ENCODE results near the gene VPS35L.

VPS35L gene

DNA sequence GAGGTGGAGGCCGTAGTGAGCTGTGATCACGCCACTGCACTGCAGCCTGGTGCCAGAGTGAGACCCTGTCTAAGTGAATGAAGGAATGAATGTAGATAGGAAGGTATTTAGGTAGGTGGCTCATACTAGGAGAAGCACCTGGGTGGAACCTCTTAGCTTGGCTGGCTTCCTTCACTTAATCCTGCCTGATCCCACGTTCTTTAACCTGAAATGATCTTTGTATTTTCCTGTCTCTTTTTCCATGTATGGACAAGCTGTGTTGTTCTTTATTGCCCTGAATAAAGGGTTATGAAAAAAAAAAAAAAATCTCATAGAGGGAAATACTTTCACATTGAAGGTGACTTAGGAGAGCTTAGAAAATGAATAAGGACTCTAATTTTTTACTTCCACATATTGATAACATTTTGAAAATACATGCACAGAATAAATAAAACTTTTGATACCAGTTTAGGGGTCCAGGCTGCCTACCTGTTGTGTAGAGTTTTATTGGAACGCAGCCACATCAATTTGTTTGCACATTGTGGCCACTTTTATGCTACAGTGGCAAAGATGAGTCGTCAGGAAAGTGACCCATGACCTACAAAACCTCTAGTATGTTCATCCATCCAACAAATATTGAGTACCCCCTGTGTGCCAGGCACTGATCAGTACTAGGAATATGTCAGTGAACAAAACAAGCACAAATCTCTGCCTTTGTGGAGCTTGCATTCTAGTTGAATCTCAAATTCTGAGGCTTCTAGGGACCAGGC, 44.6 kb downstream of the VPS35L start:
- DNase-seq: no peak

DNA sequence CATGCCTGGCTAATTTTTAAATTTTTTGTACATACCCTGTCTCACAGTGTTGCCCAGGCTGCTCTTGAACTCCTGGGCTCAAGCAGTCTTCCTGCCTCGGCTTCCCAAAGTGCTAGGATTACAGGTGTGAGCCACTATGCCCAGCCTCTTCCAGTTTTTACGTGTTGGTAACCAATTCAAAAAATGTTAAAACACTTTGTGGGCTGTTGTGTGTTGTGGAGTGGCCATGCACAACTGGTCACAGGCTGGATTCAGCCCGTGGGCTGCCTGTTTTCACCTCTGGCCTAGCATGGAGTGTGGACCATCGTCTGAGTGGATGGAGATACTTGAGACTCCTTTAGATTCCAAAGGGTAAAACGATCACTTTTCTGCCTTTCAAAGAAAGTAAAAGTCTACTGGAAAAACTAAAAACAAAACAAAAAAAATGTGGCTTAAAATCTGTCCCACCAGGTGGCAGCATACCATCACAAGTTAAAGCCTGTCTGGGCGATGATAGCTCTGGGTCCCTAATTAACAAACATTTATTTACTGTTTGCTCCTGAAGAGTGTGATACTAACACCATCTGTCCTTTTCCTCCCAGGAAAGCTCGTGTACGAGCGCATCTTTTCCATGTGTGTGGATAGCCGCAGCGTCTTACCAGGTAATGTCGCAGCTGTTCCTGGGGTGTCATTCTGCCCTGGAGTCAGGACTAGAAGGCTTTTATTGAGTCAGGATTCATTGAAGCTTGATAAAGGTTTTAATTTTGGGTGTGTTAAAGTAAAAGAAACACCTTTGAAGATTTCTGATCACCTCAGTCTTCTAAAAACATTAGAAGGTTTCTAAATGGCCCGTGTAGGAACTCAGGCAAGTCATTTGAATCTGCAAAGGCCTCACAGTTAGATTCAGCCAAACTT, 45.8 kb downstream of the VPS35L start:
- DNase-seq: no peak

DNA sequence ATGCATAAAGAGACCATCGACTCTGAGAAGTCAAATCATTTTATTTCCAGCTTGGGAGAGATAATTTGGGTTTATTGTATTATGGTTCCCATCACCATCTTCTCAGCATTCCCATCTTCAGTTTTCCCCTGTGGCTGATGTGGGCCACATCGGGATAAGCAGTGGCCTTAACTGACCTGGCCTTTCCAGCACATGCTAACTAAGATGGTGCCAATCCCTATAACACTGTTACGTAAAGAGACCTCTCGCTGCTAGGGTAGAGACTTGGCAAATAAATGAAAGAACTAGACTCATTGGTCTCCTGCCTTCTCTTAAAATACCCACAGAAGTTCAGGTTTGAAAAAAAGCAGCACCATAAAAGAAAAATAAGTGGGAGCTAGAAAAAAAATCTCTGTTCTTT, 49.4 kb downstream of the VPS35L start:
- DNase-seq: no peak

DNA sequence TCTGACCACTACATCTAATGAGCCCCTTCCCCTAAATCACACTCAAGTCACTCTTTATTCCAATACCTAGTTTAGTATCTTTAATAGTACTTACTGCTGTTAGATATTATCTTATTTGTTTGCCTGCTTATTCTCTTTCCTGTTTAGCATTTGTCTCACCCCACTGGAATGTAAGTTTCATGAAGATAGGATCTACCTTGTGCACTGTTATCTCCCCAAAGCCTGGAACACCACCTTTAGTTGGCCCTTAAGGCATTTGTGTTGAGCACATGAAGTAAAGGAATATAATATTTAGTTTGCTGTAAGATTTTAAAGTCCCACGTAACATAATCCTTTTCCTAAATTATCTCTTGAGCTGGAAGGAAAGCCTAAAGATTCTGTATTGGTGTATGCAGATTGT, 50.2 kb downstream of the VPS35L start:
- DNase-seq: no peak

DNA sequence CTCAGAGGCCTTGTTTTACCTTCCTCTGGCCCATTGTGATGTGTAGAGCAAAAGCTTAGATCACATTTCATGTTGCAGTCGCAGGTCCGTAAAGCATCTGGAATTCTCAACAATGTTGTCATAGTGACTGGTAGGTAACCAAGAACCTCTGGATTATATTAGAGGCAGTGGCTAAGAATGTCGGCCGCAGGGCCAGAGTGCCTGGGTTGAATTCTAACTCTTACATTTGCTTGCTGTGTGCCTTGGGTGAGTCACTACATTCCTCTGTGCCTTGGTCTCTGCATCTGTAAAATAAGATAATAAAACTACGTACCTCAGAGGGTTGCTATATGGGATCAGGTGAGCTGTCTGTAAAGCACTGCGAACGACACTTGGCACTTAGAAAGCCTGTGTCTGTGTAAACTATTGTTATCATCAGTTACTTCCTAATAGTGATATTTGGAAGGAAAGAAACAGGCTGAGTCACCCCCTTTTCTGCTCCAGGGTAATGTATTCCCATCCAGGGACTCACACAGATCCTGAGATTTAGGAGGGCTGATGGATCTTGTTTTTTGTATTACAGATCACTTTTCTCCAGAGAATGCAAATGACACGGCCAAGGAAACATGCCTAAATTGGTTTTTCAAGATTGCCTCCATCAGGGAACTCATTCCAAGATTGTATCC, 52.2 kb downstream of the VPS35L start:
- no peak for DNase-seq

DNA sequence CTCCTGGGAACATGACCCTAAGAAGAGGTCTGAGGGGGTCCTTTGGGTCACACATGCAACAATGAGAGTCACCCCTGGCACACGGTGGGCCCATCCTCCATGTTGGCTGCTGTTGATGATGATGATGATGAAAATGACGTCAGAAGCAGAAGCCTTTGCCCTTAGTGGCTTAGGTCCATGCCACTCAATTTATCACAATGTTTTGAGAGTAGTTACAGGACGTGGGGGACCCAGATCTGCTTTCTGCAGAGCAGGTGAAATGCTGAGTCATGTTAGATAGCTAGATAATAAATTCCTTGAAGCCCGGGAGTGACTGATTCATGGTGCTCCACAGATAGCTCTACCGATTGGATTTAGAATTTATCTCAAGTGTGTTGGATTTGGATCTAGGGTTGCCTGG, 53.9 kb downstream of the VPS35L start:
- DNase-seq: no peak

DNA sequence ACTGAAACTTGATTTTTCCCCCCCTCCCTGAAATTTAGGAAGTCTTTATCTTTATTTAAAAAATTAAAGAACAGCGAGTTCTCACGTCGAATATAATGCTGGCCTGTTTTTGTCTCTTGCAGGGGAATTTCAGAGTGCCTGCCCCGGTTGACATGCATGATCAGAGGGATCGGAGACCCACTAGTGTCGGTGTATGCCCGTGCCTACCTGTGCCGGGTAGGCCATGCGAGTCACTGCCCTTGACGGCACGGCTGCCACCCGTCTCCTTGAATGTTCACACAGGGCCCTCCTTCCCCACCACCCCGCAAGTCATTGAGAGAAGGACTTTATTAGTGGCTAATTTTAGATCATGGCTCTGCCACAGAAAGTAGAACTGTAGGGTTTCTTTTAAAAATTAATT, 54.7 kb downstream of the VPS35L start:
- DNase-seq: no peak

DNA sequence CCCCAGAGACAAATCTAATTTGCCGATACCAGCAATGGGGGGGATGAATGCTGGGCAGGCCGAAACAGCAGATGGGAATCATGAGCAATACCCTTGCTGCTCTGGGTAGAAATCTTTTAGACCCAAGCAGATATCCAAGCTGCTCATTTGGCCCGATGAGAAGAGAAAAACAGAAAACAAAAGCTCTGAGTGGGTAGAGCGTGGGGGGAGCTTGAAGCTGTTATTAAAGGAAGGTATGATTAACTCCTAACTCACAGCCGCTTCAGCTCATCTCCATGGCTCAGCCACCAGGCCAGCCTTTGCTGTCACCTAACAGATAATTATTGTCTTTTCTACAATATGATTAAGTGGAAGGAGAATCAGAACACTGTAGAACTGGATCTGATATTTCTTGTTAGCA, 58.3 kb downstream of the VPS35L start:
- no peak for DNase-seq

DNA sequence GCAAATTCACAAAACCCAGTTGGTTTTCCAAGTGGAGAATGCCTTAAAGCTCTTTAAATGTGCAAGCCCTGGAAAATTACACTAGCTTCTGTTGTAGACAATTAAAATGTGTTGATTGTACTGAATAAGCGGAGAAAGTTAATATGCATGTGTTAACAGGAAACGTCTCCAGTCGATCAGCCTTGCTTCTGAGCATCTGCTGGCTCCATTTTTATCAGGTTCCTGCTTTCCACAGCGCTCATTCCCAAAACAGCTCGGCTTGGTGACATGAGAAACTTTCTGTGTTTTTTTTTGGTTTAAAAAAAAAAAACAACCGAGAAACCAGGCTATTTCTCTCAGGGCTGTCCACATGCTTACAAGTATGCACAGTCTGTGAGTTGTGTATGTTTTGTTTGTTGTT, 60.7 kb downstream of the VPS35L start:
- DNase-seq: no peak

DNA sequence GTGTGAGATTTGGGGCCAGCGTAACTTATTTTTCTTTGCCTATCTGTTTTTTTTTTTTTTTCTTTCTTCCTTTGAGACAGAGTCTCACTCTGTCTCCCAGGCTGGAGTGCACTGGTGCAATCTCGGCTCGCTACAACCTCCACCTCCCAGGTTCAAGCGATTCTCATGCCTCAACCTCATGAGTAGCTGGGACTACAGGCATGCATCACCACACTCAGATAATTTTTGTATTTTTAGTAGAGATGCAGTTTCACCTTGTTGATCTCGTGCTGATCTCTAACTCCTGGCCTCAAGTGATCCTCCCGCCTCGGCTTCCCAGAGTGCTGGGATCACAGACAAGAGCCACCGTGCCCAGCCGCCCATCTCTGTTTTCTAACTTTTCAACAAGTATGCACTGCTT, 63.4 kb downstream of the VPS35L start:
- DNase-seq: no peak

DNA sequence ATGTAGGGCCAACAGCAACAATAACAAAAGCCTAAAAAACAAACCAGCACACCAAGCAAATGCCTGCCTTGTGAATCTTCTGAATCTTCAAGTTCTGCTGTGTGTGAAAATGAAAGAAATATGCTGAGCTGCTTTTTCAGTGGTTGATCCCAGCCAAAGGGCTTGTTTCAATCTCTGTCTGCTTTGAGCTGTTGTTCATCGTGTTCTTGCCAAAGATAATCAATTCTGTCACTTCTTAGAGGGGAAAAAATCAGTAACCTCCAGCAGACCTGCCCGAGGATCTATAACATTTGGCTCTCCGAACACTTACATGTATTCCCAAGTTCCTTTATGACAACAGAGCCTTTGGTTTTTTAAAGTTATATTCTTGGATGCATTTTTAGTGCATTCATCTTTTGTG, 65.9 kb downstream of the VPS35L start:
- no peak for DNase-seq

DNA sequence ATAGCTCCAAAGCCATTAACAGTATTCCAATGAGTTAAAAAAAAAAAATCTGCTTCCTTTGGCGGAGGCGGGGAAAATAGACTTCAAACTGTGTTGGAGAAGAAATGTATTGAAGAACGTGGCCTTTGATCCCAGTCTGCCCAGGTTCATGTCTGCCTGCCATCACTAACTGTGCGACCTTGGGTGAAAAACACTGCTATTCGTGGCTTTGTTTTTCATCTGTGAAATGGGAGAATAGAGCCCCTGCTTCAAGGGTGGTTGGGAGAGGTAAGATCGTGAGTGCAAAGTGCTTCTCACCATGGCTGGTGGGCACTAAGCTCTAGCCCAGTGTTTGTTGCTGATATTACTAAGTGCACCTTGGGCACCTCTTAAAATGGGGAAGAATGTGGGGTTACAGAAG, 69.5 kb downstream of the VPS35L start:
- no peak for DNase-seq

DNA sequence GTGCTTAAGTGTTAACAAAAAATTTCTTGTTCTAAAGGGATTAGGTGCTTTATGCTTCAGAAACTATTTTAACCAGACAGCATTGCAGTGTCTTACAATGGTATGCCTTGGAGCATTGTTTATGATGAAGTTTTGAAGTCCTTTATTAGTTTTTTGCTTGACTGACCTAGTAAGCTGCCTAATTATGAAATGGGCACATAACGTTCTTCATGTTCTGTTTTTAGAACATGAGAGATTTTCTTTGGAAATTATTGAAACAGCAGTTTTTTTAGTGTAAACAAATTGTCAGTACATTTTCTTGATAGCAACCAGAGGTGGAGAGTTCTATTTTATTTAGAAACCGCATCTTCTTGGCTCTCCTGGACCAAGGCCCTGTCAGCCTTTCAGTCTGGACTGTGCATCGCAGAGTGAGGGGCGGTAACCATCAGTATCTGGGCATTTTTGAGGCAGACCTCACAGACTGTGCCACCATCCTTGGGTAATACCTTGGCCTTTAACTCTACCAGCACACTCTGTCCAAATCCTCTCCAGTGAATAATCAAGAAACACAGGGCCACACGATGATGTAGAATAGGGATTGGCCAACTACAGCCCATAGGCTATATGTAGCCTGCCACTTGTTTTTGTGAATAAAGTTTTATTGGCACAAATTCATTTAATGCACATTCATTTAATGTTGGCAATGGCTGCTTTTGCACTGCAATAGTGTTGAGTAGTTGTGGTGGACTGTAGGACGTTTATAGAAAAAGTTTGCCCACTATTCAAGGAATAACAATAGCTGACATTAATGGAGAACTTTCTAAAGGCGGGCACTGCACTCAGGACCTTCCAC, 81.1 kb downstream of the VPS35L start:
- DNase-seq: no peak

DNA sequence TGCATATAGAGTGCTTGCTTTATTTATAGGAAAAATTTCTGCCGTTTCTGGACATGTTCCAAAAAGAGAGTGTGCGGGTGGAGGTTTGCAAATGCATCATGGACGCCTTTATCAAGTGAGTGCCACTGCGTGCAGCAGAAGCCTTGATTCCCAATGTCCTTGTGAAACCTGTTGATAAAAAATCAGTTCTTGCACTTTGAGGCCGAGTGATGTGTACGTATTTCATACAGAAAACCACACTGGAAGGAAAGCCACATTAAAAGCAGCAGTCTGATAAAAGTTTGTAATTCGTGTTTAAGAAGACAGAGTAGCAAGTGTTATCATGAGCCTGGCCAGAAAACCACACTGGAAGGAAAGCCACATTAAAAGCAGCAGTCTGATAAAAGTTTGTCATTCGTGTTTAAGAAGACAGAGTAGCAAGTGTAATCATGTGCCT, 84.5 kb downstream of the VPS35L start:
- no peak for DNase-seq

DNA sequence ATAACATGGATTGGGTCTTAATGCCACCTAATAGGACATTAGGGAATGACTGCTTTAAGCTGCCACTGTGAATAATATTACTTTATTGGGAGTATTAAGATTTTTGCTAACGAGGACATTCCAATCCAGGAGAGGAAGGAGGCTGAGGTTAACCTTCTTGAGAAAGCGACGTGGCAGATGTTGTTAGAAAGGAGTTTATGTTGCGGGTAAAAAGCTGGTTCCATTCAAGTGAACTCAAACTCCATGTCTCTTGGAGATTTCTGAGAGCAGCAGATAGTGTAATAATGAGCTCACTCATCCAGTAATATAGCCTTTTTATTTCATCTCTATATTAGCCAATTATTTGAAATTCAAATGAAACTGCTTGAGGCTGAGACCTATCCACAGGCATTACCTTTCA, 87.0 kb downstream of the VPS35L start:
- DNase-seq: no peak

DNA sequence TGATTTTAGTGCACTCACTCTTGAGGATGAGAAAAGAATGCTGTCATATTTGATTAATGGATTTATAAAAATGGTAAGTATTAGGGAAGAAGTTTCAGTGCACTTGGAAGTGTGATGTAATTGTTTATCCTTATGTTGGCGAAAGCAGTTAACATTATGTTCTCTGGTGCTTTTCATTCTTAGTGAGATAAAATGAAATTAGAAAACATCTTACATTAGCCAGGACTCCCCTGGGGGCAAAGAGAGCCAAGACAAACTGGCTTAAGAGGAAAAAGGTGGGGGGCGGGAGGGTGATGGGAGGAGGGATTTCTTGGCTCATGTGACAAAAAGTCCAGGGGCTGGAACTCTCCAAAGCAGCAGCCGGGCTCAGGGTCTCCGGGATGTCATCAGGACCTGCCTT, 89.4 kb downstream of the VPS35L start:
- no peak for DNase-seq

DNA sequence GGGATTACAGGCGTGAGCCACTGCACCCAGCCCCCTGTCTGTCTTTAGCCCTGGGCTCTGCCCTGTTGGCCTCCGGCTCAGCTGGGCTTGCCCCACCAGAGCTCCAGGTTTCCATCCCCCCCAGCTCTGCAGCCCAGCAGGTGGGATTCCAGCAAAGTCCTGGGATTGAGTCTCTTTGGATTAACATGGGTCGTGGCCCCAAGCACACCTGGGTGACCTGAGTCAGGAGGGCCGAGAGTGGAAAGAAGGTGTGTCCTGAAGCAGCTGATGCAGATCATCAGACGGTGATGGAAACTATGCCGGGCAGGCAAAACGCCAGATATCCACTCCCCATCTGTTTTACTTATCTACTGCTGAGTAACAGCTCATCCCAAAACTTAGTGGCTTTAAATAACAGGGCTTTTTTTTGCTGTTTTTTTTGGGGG, 90.1 kb downstream of the VPS35L start:
- DNase-seq: no peak

DNA sequence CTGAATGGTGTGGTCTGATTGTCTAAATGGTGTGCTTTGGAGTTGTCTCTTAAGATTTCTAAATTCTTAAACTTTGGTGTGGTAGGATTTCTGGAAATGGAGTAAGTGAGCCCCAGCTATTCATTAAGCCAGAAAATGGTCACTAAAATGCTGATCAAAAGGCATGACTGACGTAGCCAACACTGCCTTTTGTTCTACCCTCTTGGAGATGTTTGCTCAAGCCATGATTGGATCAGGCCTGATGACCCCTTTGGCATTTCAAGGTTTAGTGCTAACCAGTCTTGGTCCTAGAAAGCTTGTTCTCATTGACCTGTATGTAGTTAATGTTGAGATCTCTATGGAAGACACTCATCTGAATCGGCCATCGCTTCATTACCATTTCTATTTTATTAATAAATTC, 94.5 kb downstream of the VPS35L start:
- DNase-seq: no peak

DNA sequence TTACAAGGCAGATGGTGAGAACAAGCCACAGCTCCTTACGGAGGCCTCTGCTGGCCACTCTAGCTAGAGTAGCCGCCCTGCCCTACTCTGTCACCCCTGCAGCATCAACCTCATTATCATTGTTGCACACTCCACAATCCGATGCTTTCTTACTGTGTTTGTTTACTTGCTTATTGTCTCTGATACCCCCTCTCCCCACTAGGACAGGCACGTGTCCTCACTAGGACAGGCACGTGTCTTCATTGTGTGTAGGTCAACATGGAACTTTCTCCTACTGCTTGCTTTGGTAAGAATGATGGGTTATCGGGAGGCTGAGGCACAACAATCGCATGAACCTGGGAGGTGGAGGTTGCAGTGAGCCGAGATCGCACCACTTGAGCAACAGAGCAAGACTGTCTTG, 98.6 kb downstream of the VPS35L start:
- DNase-seq: no peak

DNA sequence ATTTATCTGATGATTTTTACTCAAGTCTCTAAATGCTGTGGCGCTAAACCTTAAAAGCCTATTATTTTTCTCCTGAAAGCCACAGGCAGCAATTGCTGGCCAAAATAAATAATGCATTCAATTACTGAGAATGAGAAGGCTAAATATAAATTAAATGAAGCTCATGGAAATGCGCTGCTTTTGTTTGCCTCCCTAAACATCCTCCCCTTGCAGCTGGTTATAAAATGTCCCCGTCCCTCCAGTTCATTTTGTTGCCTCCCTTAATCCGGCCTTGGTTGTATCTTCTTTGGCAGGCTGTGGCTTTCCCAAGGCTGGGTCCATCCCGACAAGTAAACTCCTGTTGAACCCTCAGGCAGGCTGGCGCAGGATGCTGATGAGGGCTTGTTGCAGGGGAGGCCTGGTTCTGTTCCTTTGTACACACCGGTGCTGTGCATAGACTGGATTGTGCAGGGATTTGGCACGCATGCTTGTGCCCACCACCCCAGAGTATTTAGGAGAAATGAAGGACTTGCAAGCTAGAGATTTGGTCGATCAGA, 99.8 kb downstream of the VPS35L start:
- no peak for DNase-seq

DNA sequence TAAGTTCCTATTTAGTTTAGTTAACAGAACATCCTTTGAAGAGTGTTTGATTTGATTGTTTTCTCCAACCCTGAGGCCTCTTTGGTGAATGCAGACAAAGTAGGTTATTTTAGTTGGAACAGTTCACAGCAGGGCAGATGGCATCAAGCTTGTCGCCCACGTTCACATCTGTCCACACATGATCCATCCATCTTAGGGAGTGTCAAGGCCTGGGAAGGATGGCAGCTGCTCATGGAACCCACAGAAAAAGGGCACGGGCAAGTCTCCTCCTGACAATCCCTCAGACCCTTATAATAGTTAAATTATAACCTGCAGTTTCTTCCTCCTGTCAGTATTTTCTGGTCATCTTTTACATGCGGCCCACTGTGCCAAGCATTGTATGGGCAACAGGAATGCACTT, 102.3 kb downstream of the VPS35L start:
- DNase-seq: no peak

DNA sequence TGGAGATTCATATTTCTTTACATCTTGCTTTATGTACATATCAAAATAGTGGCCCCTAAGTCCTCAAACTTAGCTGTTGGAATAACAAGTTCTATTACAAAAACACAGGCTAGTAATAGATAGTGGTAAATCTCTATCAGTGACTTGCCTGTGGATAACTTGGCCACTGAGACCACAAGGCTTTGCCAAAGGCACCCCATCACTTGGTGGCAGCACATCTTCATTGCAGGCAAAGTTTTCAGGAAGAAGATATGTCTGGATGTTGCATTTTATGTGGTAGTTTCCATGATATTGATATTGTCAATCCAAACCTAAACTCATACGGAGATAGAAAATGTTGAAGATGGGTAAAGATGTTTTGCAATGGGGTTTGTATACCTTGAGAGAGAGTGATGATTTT, 104.1 kb downstream of the VPS35L start:
- no peak for DNase-seq

DNA sequence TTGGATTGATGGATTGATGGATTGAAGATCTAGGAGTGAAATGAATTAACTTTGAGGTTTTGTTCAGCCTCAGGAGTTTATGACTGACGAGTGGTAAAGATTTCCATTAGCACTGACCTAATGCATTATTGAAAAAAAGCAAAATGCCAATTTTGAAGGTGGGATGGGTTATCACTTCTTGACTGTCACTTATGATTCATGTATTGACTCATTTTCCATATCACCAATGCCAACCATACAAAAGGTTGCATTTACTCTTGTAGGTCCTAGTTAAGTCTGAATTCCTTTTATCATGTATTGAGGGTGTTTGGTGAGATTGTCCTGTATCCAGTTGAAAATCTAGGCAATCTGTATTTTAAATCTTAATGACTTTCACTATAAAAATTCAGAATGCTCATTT, 104.9 kb downstream of the VPS35L start:
- DNase-seq: no peak
